OCI-LY1 (cell line): ENCODE results near the gene ARHGAP24.

Experiments
- H2AFZ ChIP-seq: fragments of 200-600 bp; sonication (generic), shearing (Covaris generic); 2 replicates; pipeline ENCODE4 v1.6.0; 2014; ENCODE audit warnings: antibody characterized with exemption, mild to moderate bottlenecking, low read length
- H3F3A ChIP-seq: fragments of 200-600 bp; sonication (generic), shearing (Covaris generic); 2 replicates; pipeline ENCODE4 v1.6.0; 2014; ENCODE audit warnings: mild to moderate bottlenecking, antibody characterized with exemption, low read length, moderate library complexity; ENCODE audit not compliant: insufficient read depth
- H3K27ac ChIP-seq: fragments of 200-600 bp; sonication (generic); 2 replicates; pipeline ENCODE4 v1.5.1; 2014; ENCODE audit warnings: low read length, mixed run types, mild to moderate bottlenecking, low read depth; ENCODE audit not compliant: poor library complexity, severe bottlenecking
- H3K27me3 ChIP-seq: fragments of 200-600 bp; sonication (generic); 2 replicates; pipeline ENCODE4 v1.6.0; 2014; ENCODE audit warnings: antibody characterized with exemption, mild to moderate bottlenecking, low read length, moderate library complexity; ENCODE audit not compliant: insufficient read depth
- H3K36me3 ChIP-seq: fragments of 200-600 bp; sonication (generic); 2 replicates; pipeline ENCODE4 v1.6.1; 2014; ENCODE audit warnings: mild to moderate bottlenecking, antibody characterized with exemption, low read length, moderate library complexity, mixed read lengths; ENCODE audit not compliant: insufficient read depth
- H3K4me1 ChIP-seq: fragments of 200-600 bp; sonication (generic); 2 replicates; pipeline ENCODE4 v1.5.1; 2014; ENCODE audit warnings: mild to moderate bottlenecking, low read length, moderate library complexity; ENCODE audit not compliant: insufficient read depth, severe bottlenecking
- H3K4me2 ChIP-seq: fragments of 200-600 bp; sonication (generic), shearing (Covaris generic); 2 replicates; pipeline ENCODE4 v1.6.1; 2014; ENCODE audit warnings: low read length
- H3K4me3 ChIP-seq: fragments of 200-600 bp; sonication (generic); 2 replicates; pipeline ENCODE4 v1.5.1; 2014; ENCODE audit warnings: low read length, low read depth, mild to moderate bottlenecking, mixed read lengths; ENCODE audit not compliant: poor library complexity, severe bottlenecking
- H3K79me2 ChIP-seq: fragments of 200-600 bp; shearing (Covaris generic); 2 replicates; pipeline ENCODE4 v1.6.1; 2016; ENCODE audit warnings: mixed run types, low read length, mixed read lengths; ENCODE audit not compliant: insufficient read depth
- H3K9ac ChIP-seq: fragments of 200-600 bp; sonication (generic), shearing (Covaris generic); 2 replicates; pipeline ENCODE4 v1.6.1; 2014; ENCODE audit warnings: mild to moderate bottlenecking, low read length, mixed read lengths
- H3K9me2 ChIP-seq: fragments of 200-600 bp; sonication (generic), shearing (Covaris generic); 2 replicates; pipeline ENCODE4 v1.6.1; 2014; ENCODE audit warnings: low read depth, mild to moderate bottlenecking, low read length, mixed read lengths
- H3K9me3 ChIP-seq: fragments of 200-600 bp; shearing (Covaris generic); 2 replicates; pipeline ENCODE4 v1.6.1; 2014; ENCODE audit warnings: low read length, mixed read lengths
- H4K20me1 ChIP-seq: fragments of 200-600 bp; sonication (generic), shearing (Covaris generic); 2 replicates; pipeline ENCODE4 v1.6.0; 2016; ENCODE audit warnings: mild to moderate bottlenecking, low read length; ENCODE audit not compliant: insufficient read depth
- EZH2 ChIP-seq: fragments of 200-600 bp; sonication (generic), shearing (Covaris generic); IDR thresholded peaks from 2 replicates; pipeline ENCODE4 v1.8.0; 2017; ENCODE audit warnings: borderline replicate concordance, mixed run types, mild to moderate bottlenecking, antibody characterized with exemption, low read length, moderate library complexity, mixed read lengths
- TF ChIP-seq, protein P1 (sequence below): fragments of 200-600 bp; sonication (generic), shearing (Covaris generic); IDR thresholded peaks from 2 replicates; pipeline ENCODE4 v1.5.1; 2017; ENCODE audit warnings: mild to moderate bottlenecking, antibody characterized with exemption, low read length, moderate library complexity, mixed read lengths

Gene ARHGAP24

DNA sequence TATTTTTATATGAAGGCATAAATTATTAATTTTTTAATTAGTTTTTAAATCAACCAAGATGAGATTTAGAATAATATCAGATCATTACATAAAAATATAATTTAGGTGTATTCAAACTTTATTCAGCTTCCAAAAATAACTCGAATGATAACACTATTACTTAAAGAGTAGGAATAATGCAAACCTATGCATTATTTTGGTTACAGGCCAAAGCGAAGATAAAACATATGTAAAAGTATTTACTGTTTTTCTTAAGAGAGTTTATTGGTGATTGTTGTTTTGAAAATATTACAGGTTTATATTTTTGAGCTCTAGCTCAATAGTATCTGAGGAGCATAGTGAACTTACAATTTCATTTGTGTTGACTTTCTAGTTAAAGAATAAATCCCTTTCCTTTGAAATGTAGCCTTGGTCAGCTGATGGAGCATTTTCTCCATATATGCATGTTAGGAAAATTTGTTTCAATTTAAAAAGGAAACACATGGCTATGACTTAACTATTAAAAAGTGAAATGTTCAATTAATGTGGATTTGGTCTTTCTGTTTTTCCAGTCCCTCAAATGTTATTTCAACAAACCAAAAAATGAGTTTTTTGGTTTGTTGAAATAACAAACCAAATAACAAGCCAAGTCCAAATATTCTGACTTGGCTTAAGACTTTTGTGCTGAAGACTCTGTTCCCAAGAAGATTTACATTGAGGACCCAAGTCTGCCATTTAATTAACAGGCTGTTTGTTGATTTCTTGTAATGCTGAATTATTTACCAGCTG lies 346.9 kb downstream of the ARHGAP24 start:
- H3K9me3 ChIP-seq: no peaks in the 10 kb centered on the region
- peaks cover 10% of the 10 kb centered on the region for H3K36me3 ChIP-seq
- no peak overlapping the region for H2AFZ ChIP-seq
- H3K9me2 ChIP-seq: no peaks in the 10 kb centered on the region
- no peak overlapping the region for H3K9ac ChIP-seq
- no peaks in the 10 kb centered on the region for H4K20me1 ChIP-seq
- H3K27me3 ChIP-seq: no peaks in the 10 kb centered on the region
- no peak overlapping the region for H3K27ac ChIP-seq
- H3F3A ChIP-seq: no peaks in the 10 kb centered on the region
- H3K4me1 ChIP-seq: peaks cover 52% of the 10 kb centered on the region
- no peak overlapping the region for H3K4me2 ChIP-seq
- H3K79me2 ChIP-seq: peaks cover 15% of the 10 kb centered on the region
- H3K4me3 ChIP-seq: no peak overlapping the region
- TF ChIP-seq EZH2: no peak
- TF ChIP-seq, protein P1, sequence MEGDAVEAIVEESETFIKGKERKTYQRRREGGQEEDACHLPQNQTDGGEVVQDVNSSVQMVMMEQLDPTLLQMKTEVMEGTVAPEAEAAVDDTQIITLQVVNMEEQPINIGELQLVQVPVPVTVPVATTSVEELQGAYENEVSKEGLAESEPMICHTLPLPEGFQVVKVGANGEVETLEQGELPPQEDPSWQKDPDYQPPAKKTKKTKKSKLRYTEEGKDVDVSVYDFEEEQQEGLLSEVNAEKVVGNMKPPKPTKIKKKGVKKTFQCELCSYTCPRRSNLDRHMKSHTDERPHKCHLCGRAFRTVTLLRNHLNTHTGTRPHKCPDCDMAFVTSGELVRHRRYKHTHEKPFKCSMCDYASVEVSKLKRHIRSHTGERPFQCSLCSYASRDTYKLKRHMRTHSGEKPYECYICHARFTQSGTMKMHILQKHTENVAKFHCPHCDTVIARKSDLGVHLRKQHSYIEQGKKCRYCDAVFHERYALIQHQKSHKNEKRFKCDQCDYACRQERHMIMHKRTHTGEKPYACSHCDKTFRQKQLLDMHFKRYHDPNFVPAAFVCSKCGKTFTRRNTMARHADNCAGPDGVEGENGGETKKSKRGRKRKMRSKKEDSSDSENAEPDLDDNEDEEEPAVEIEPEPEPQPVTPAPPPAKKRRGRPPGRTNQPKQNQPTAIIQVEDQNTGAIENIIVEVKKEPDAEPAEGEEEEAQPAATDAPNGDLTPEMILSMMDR: no peak

DNA sequence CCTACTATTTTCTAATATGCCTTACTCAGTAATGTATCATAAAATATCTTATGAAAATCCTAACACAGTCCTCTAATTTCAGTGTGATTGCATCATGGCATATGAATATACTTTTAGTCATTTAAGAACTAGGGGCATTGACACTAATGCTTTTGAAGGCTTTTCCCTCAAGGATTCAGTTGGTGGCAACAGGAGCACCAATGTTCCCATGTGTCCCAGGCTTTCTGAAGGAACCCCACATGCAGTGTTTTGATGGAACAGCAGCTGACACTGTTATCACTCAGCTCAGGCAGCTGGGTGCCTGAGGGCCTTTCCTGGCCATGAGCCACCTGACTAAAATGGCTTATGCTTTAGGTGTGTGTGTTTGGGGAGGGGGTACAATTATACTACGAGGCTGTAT lies 348.3 kb downstream of the ARHGAP24 start:
- H3K4me3 ChIP-seq: no peak overlapping the region
- no peaks in the 10 kb centered on the region for H3K27me3 ChIP-seq
- no peak overlapping the region for H3K9ac ChIP-seq
- no peaks in the 10 kb centered on the region for H3K9me2 ChIP-seq
- TF ChIP-seq EZH2: no peak
- TF ChIP-seq, protein P1: no peak
- H3K4me2 ChIP-seq: no peak overlapping the region
- no peak overlapping the region for H3K27ac ChIP-seq
- H3K9me3 ChIP-seq: no peaks in the 10 kb centered on the region
- no peak overlapping the region for H2AFZ ChIP-seq
- no peaks in the 10 kb centered on the region for H4K20me1 ChIP-seq
- H3K79me2 ChIP-seq: peaks cover 17% of the 10 kb centered on the region
- no peaks in the 10 kb centered on the region for H3F3A ChIP-seq
- peaks cover 59% of the 10 kb centered on the region for H3K4me1 ChIP-seq
- peaks cover 10% of the 10 kb centered on the region for H3K36me3 ChIP-seq

DNA sequence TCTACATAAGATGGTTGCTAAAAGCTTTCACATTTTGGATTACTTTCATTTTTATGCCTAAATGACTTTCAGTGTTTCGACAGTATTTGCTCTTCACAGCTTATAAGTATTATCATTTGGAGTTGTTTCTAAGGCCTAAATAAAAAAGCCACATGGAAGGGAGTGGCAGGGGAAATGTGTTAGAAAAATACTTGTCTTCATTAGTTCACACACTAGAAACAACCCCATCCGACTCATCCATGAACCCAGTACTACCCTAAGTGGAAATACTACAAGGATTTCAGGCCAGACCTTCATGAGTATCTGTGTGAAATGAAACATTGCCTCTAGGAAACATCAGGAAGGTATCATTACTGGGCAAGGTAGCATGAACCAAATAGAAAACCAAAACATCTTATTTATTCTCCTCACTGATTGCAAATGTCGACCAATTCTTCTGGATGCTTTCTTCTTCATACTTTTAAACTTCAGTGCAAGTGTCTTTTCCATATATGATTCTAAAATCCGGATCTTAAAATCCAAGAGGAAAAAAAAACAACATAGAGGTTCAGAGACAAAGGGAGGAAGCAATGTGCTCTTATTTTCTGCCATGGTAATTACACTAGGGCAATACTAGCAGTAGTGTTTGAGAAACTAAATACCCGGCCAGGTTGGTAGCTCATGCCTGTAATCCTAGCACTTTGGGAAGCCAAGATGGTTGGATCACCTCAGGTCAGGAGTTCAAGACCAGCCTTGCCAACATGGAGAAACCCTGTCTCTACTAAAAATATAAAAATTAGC lies 349.4 kb downstream of the ARHGAP24 start:
- no peak overlapping the region for H3K27ac ChIP-seq
- H3K4me1 ChIP-seq: peaks cover 59% of the 10 kb centered on the region
- H3K4me3 ChIP-seq: no peak overlapping the region
- no peaks in the 10 kb centered on the region for H3K9me3 ChIP-seq
- no peak overlapping the region for H3K4me2 ChIP-seq
- peaks cover 24% of the 10 kb centered on the region for H3K79me2 ChIP-seq
- no peaks in the 10 kb centered on the region for H3K27me3 ChIP-seq
- no peaks in the 10 kb centered on the region for H3F3A ChIP-seq
- no peak overlapping the region for H3K9ac ChIP-seq
- TF ChIP-seq, protein P1: no peak
- TF ChIP-seq EZH2: no peak
- peaks cover 12% of the 10 kb centered on the region for H3K36me3 ChIP-seq
- H2AFZ ChIP-seq: no peak overlapping the region
- no peaks in the 10 kb centered on the region for H3K9me2 ChIP-seq
- no peaks in the 10 kb centered on the region for H4K20me1 ChIP-seq
